H9 (cell line): ENCODE measurements around the gene ORMDL1. TPM values are rescaled to one million over a fixed set of nuclear protein-coding genes. Genes with fewer than 3 reads are reported as not detected.
A peak's percentile ranks its signal among the peaks of the same experiment; 100 is the strongest.

Experiments
- DNase-seq: peaks from one replicate; pipeline ENCODE4 v3.0.0-alpha.2; 2017
- H2AFZ ChIP-seq: one replicate; pipeline ENCODE4 v1.6.1; 2013; ENCODE audit warnings: mild to moderate bottlenecking, low read length, control low read depth, moderate library complexity
- H2AK5ac ChIP-seq: 2 replicates; pipeline ENCODE4 v1.6.1; 2013; ENCODE audit warnings: low read length, control low read depth, mixed read lengths; ENCODE audit not compliant: insufficient read length
- H2BK120ac ChIP-seq: one replicate; pipeline ENCODE4 v1.6.1; 2013; ENCODE audit warnings: low read depth, mild to moderate bottlenecking, low read length, control low read depth, inconsistent platforms; ENCODE audit not compliant: poor library complexity, severe bottlenecking
- H2BK12ac ChIP-seq: 2 replicates; pipeline ENCODE4 v1.6.1; 2013; ENCODE audit warnings: low read length, control low read depth, mixed read lengths, low read depth; ENCODE audit not compliant: insufficient read length
- H2BK15ac ChIP-seq: 2 replicates; pipeline ENCODE4 v1.6.1; 2013; ENCODE audit warnings: low read depth, low read length, control low read depth
- H2BK20ac ChIP-seq: one replicate; pipeline ENCODE4 v1.6.1; 2013; ENCODE audit warnings: low read depth, mild to moderate bottlenecking, low read length, control low read depth, inconsistent platforms; ENCODE audit not compliant: poor library complexity, severe bottlenecking
- H2BK5ac ChIP-seq: 2 replicates; pipeline ENCODE4 v1.6.1; 2013; ENCODE audit warnings: low read length, control low read depth, mixed read lengths; ENCODE audit not compliant: insufficient read length
- H3K14ac ChIP-seq: 2 replicates; pipeline ENCODE4 v1.6.1; 2013; ENCODE audit warnings: low read length, control low read depth; ENCODE audit not compliant: insufficient read depth
- H3K18ac ChIP-seq: 2 replicates; pipeline ENCODE4 v1.6.1; 2013; ENCODE audit warnings: low read depth, mild to moderate bottlenecking, mixed read lengths, low read length, control low read depth; ENCODE audit not compliant: insufficient read length
- H3K23ac ChIP-seq: 2 replicates; pipeline ENCODE4 v1.6.1; 2013; ENCODE audit warnings: low read length, control low read depth, mixed read lengths, low read depth; ENCODE audit not compliant: insufficient read length
- H3K23me2 ChIP-seq: 2 replicates; pipeline ENCODE4 v1.6.1; 2013; ENCODE audit warnings: low read depth, mild to moderate bottlenecking, mixed read lengths, low read length, control low read depth; ENCODE audit not compliant: insufficient read length, poor library complexity, severe bottlenecking
- H3K27ac ChIP-seq: 2 replicates; pipeline ENCODE4 v1.5.1; 2013; ENCODE audit warnings: low read length, control low read depth, mixed read lengths, low read depth; ENCODE audit not compliant: insufficient read length
- H3K27me3 ChIP-seq: 2 replicates; pipeline ENCODE4 v1.6.1; 2013; ENCODE audit warnings: low read length, control low read depth, inconsistent platforms; ENCODE audit not compliant: insufficient read depth
- H3K4ac ChIP-seq: 2 replicates; pipeline ENCODE4 v1.6.1; 2013; ENCODE audit warnings: low read depth, mild to moderate bottlenecking, control low read depth, inconsistent platforms, low read length, moderate library complexity
- H3K4me1 ChIP-seq: 2 replicates; pipeline ENCODE4 v1.6.1; 2013; ENCODE audit warnings: low read length, control low read depth, inconsistent platforms; ENCODE audit not compliant: insufficient read depth
- H3K4me2 ChIP-seq: 2 replicates; pipeline ENCODE4 v1.6.1; 2013; ENCODE audit warnings: low read length, control low read depth, mixed read lengths; ENCODE audit not compliant: insufficient read length, insufficient read depth
- H3K56ac ChIP-seq: 2 replicates; pipeline ENCODE4 v1.6.1; 2013; ENCODE audit warnings: low read depth, mild to moderate bottlenecking, mixed read lengths, low read length, control low read depth; ENCODE audit not compliant: insufficient read length
- H3K79me1 ChIP-seq: 2 replicates; pipeline ENCODE4 v1.6.1; 2013; ENCODE audit warnings: low read depth, mild to moderate bottlenecking, moderate library complexity, low read length, control low read depth, inconsistent platforms; ENCODE audit not compliant: insufficient read depth, poor library complexity, severe bottlenecking
- H3K79me2 ChIP-seq: 2 replicates; pipeline ENCODE4 v1.6.1; 2013; ENCODE audit warnings: low read length, control low read depth, inconsistent platforms; ENCODE audit not compliant: insufficient read depth
- H3K9ac ChIP-seq: 2 replicates; pipeline ENCODE4 v1.6.1; 2013; ENCODE audit warnings: low read length, control low read depth, mixed read lengths; ENCODE audit not compliant: insufficient read length; ENCODE audit errors: extremely low read depth
- H3K9me3 ChIP-seq: one replicate; pipeline ENCODE4 v1.6.1; 2013; ENCODE audit warnings: low read depth, low read length, inconsistent platforms; ENCODE audit not compliant: control insufficient read depth
- H3T11ph ChIP-seq: one replicate; pipeline ENCODE4 v1.6.1; 2013; ENCODE audit warnings: mild to moderate bottlenecking, low read length, control low read depth, inconsistent platforms
- H4K20me1 ChIP-seq: one replicate; pipeline ENCODE4 v1.6.1; 2013; ENCODE audit not compliant: control insufficient read depth, insufficient read length, insufficient read depth
- H4K5ac ChIP-seq: 2 replicates; pipeline ENCODE4 v1.6.1; 2013; ENCODE audit warnings: low read depth, mild to moderate bottlenecking, mixed read lengths, low read length, control low read depth; ENCODE audit not compliant: insufficient read length
- H4K8ac ChIP-seq: replicated peaks from 2 replicates; pipeline ENCODE4 v1.6.1; 2013; ENCODE audit warnings: low read length, control low read depth, mixed read lengths, low read depth; ENCODE audit not compliant: insufficient read length
- H4K91ac ChIP-seq: 2 replicates; pipeline ENCODE4 v1.6.1; 2013; ENCODE audit warnings: low read depth, mild to moderate bottlenecking, moderate library complexity, mixed read lengths, low read length, control low read depth; ENCODE audit not compliant: insufficient read length
- H3K27ac Mint-ChIP-seq, 3 experiments: 2 replicates in 2 of 3; 3 replicates in 1 of 3; pipeline ENCODE4 v1.8.0; 2020 to 2021; ENCODE audit warnings: mixed read lengths in 3 of 3, mild to moderate bottlenecking in 1 of 3, moderate library complexity in 1 of 3
- H3K27me3 Mint-ChIP-seq: 2 replicates; pipeline ENCODE4 v1.8.0; 2021; ENCODE audit warnings: low read depth, mild to moderate bottlenecking, moderate library complexity, mixed read lengths
- H3K36me3 Mint-ChIP-seq, 3 experiments: 2 replicates in 2 of 3; 3 replicates in 1 of 3; pipeline ENCODE4 v1.8.0; 2020 to 2021; ENCODE audit warnings: low read depth in 3 of 3, mixed read lengths in 3 of 3; ENCODE audit not compliant: insufficient read depth in 1 of 3
- H3K4me1 Mint-ChIP-seq, 2 experiments: 2 replicates each; pipeline ENCODE4 v1.8.0; 2020; ENCODE audit warnings: mixed read lengths in 2 of 2
- H3K4me3 Mint-ChIP-seq, 2 experiments: 2 replicates in 1 of 2; 3 replicates in 1 of 2; pipeline ENCODE4 v1.8.0; 2020 to 2021; ENCODE audit warnings: mild to moderate bottlenecking in 2 of 2, mixed read lengths in 2 of 2, moderate library complexity in 1 of 2
- H3K9me3 Mint-ChIP-seq, 2 experiments: 2 replicates in 1 of 2; 3 replicates in 1 of 2; pipeline ENCODE4 v1.8.0; 2020; ENCODE audit warnings: mild to moderate bottlenecking in 2 of 2, mixed read lengths in 2 of 2, moderate library complexity in 1 of 2
- WGBS: extraction: QIAGEN DNeasy Blood & Tissue Kit; methylation state at CpG from one replicate; pipeline ENCODE4 v1.1.7; 2013; ENCODE audit warnings: missing lambda C conversion rate, low lambda C conversion rate, mixed read lengths; ENCODE audit not compliant: insufficient read length; ENCODE audit errors: extremely low coverage; 5-methylcytosine and 5-hydroxymethylcytosine counted together
- total RNA-seq: library from RNA; stranded (reverse); gene quantifications from 2 replicates; pipeline ENCODE4 v1.2.1, GENCODE V29; 2021
- TF ChIP-seq, protein P1 (sequence below): fragments of 200-600 bp; sonication (generic); conservative IDR thresholded peaks from 3 replicates; pipeline ENCODE4 v1.8.0; 2021; ENCODE audit warnings: antibody characterized with exemption, mild to moderate bottlenecking

The ORMDL1 gene
- total RNA-seq, 1 experiment from 2014 or later: 59.7 TPM

GRCh38 chr2:189783451-189783926 lies 650 bp downstream of the ORMDL1 start:
- no peaks in the 10 kb centered on the region; the same call in 1 of the 2 replicates for H3K4me1 ChIP-seq
- H4K91ac ChIP-seq: no peak overlapping the region
- H3K23me2 ChIP-seq: peaks cover 9% of the 10 kb centered on the region
- H3K56ac ChIP-seq: no peak overlapping the region
- H2AK5ac ChIP-seq: no peak overlapping the region
- no peak overlapping the region for H2BK120ac ChIP-seq
- H3K9me3 ChIP-seq: no peaks in the 10 kb centered on the region
- no peak overlapping the region for H2BK5ac ChIP-seq
- no peaks in the 10 kb centered on the region for H4K20me1 ChIP-seq
- H4K5ac ChIP-seq: no peak overlapping the region
- H3K27me3 Mint-ChIP-seq: no peaks in the 10 kb centered on the region
- peak overlapping the region; percentile 88 to 90 for H3K4me3 Mint-ChIP-seq
- H3K27ac Mint-ChIP-seq: peak overlapping the region; percentile 89 to 97 (median 96); a peak in 6 of 7 replicates
- H3K36me3 Mint-ChIP-seq: peaks cover 30 to 60% (median 56%) of the 10 kb centered on the region in 3 experiments
- no peak overlapping the region for H3T11ph ChIP-seq
- H2BK12ac ChIP-seq: no peak overlapping the region
- no peak overlapping the region for H2BK20ac ChIP-seq
- H3K79me1 ChIP-seq: peaks cover 7% of the 10 kb centered on the region
- H2BK15ac ChIP-seq: no peak overlapping the region
- TF ChIP-seq, protein P1, sequence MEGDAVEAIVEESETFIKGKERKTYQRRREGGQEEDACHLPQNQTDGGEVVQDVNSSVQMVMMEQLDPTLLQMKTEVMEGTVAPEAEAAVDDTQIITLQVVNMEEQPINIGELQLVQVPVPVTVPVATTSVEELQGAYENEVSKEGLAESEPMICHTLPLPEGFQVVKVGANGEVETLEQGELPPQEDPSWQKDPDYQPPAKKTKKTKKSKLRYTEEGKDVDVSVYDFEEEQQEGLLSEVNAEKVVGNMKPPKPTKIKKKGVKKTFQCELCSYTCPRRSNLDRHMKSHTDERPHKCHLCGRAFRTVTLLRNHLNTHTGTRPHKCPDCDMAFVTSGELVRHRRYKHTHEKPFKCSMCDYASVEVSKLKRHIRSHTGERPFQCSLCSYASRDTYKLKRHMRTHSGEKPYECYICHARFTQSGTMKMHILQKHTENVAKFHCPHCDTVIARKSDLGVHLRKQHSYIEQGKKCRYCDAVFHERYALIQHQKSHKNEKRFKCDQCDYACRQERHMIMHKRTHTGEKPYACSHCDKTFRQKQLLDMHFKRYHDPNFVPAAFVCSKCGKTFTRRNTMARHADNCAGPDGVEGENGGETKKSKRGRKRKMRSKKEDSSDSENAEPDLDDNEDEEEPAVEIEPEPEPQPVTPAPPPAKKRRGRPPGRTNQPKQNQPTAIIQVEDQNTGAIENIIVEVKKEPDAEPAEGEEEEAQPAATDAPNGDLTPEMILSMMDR: no peak
- H4K8ac ChIP-seq: no peak overlapping the region
- no peak overlapping the region for H2AFZ ChIP-seq
- H3K9me3 Mint-ChIP-seq: no peaks in the 10 kb centered on the region
- H3K27ac ChIP-seq: peak overlapping the region; percentile 37
- peak overlapping the region; percentile 83 for H3K9ac ChIP-seq
- peak overlapping the region; percentile 88 for H3K18ac ChIP-seq
- peaks cover 22% of the 10 kb centered on the region for H3K79me2 ChIP-seq
- peak overlapping the region; percentile 99 for H3K14ac ChIP-seq
- no peak overlapping the region for H3K23ac ChIP-seq
- WGBS: no CpG with 5 or more reads among the region's 17 CpGs
- no peak for DNase-seq
- H3K4ac ChIP-seq: no peak overlapping the region
- no peaks in the 10 kb centered on the region for H3K27me3 ChIP-seq
- peak overlapping the region; percentile 63 for H3K4me2 ChIP-seq
- peaks cover 19 to 25% of the 10 kb centered on the region in 2 experiments for H3K4me1 Mint-ChIP-seq
